Measurements from ENCODE around the gene DNAI1.

Gene DNAI1

GRCh38 chr9:34459356-34459755, 751 bp downstream of the DNAI1 start:
- no peak for DNase-seq (ENCODE audit: low spot score)
- no peak for TF ChIP-seq CTCF (IDR thresholded peaks at IDR 0.05; ENCODE audit: extremely low read depth, missing control alignments)

- no peak for DNase-seq (ENCODE audit: low spot score)
- no peak for TF ChIP-seq CTCF (IDR thresholded peaks at IDR 0.05; ENCODE audit: extremely low read depth, missing control alignments)
These were observed 1.3 kb downstream of the DNAI1 start for GRCh38 chr9:34459941-34460340.

GRCh38 chr9:34463098-34463900, 4.7 kb downstream of the DNAI1 start:
- no peak for DNase-seq (ENCODE audit: low spot score)
- no peak for TF ChIP-seq CTCF (IDR thresholded peaks at IDR 0.05; ENCODE audit: extremely low read depth, missing control alignments)

- no peak for DNase-seq (ENCODE audit: low spot score)
- no peak for TF ChIP-seq CTCF (IDR thresholded peaks at IDR 0.05; ENCODE audit: extremely low read depth, missing control alignments)
These were observed 5.3 kb downstream of the DNAI1 start for GRCh38 chr9:34463901-34464232.

GRCh38 chr9:34464571-34464970, 6.0 kb downstream of the DNAI1 start:
- DNase-seq (ENCODE audit: low spot score) = no peak
- no peak for TF ChIP-seq CTCF (IDR thresholded peaks at IDR 0.05; ENCODE audit: extremely low read depth, missing control alignments)

- TF ChIP-seq CTCF (IDR thresholded peaks at IDR 0.05; ENCODE audit: extremely low read depth, missing control alignments) = no peak
These were observed 6.9 kb downstream of the DNAI1 start for GRCh38 chr9:34465468-34465867.

GRCh38 chr9:34475097-34475496, 16.5 kb downstream of the DNAI1 start:
- no peak for DNase-seq (ENCODE audit: low spot score)

More at GRCh38 chr9:34465468-34465867, 6.9 kb downstream of the DNAI1 start:
- no peak for DNase-seq (ENCODE audit: low spot score)

More at GRCh38 chr9:34475097-34475496, 16.5 kb downstream of the DNAI1 start:
- TF ChIP-seq CTCF (IDR thresholded peaks at IDR 0.05; ENCODE audit: extremely low read depth, missing control alignments) = no peak
